GM18867 (cell line): ENCODE measurements around the gene AGTRAP.

Source experiments
- ATAC-seq: cut with Tn5 transposase; IDR thresholded peaks from one replicate; pipeline ENCODE4 v1.9.1; 2021; ENCODE audit warnings: mild to moderate bottlenecking, moderate library complexity; ENCODE audit not compliant: unreplicated experiment

Gene AGTRAP

GRCh38 chr1:11780380-11781147, 44.6 kb downstream of the AGTRAP start:
- no peak for ATAC-seq

- ATAC-seq: no peak
Observed at GRCh38 chr1:11781297-11781696, 45.4 kb downstream of the AGTRAP start.

DNA sequence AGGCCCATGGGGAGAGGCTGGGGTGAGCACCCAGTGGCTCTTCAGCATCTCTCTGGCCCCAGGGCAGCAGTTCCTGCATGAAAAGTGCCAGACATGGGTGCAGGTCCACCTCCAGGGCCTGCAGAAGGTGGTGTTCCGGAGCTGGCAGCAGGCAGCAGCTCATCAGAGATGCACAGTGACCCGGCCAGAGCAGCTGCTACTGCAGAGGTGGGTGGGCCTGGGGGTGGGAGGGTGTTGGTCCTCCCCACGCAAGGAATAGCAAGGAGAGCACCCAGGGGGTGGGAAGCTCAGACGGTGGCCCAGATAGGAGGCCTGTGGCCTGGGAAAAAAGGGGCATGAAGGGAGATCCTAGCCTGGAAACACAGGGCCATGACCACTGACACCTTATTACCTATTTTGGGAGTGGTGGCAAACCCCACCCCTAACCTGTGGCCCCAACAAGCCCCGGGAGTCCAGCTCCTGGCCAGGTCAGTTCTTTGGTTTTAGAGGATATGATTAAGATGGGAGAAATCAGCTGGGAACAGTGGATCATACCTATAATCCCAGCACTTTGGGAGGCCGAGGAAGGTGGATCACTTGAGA, 46.3 kb downstream of the AGTRAP start:
- no peak for ATAC-seq

DNA sequence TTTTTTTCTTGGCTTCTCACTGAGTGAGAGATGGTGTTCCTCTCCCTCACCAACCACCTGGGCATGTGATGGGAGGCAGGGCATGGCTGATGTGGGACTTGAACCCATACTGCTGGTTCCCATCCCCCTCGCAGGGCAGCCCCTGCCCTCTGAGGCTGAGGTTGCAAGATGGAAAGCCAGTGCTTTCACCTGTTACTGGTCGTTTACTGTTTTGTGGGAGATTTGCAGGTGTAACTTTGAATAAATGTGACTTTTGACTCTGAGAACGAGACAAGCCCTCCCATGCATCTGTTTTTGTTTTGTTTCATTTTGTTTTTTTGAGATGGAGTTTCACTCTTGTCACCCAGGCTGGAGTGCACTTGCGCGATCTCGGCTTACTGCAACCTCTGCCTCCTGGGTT, 47.6 kb downstream of the AGTRAP start:
- no peak for ATAC-seq

GRCh38 chr1:11784256-11784992, 48.5 kb downstream of the AGTRAP start:
- no peak for ATAC-seq

DNA sequence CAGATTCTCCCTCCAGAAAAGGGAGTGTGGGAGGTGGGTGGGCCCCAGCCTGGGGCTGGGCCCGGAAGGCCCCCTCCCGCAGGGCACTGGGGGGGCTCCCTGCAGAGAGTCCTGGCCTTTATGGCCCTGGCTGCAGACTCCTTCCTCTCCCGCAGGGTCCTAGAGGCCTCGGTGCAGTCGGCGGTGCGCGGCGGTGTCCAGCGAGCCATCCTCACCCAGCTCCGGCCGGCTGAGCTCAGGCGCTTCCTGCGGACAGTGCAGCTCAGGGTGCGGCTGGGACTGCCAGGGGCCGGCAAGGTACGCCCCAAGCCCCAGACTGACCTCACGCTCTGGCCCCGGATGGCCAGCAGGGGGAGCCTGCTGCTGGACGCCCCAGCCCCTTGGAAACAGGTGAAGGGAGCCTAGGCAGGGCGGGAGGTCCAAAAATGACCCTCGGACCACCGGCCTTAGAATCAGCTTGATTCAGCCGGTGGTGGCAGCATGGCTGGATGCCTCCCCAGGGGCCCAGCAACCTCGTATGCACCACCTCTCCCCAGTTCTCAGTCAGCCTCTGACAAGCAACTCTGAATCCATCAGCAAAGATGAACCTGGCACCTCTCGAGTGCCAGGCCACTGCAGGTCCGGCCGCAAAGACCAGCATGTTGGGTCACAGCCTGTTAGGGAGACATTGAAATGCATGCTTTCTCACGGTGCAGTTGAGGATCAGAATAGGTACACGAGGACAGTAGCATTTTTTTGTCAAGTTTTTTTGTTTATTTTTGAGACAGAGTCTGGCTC, 49.2 kb downstream of the AGTRAP start:
- ATAC-seq: no peak

DNA sequence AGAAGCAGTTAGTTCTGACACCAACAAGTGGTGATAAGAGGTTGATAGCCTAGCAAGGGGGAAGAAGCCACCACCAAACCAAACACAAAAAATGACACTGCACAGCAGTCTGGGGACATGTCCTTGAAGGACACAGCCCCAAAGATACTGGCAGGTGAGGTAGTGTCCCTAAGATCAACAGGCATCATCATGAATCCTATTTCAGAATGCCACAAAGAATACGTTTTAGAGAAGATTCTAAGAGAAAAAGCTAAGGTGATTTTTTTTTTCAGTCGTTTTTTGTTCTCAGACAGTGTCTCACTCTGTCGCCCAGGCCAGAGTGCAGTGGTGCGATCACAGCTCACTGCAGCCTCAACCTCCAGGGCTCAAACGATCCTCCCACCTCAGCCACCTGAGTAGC, 50.2 kb downstream of the AGTRAP start:
- no peak for ATAC-seq

- ATAC-seq: no peak
Observed at GRCh38 chr1:11787251-11787803, 51.4 kb downstream of the AGTRAP start.

GRCh38 chr1:11787804-11788436, 52.0 kb downstream of the AGTRAP start:
- no peak for ATAC-seq

GRCh38 chr1:11788549-11789053, 52.7 kb downstream of the AGTRAP start:
- no peak for ATAC-seq

DNA sequence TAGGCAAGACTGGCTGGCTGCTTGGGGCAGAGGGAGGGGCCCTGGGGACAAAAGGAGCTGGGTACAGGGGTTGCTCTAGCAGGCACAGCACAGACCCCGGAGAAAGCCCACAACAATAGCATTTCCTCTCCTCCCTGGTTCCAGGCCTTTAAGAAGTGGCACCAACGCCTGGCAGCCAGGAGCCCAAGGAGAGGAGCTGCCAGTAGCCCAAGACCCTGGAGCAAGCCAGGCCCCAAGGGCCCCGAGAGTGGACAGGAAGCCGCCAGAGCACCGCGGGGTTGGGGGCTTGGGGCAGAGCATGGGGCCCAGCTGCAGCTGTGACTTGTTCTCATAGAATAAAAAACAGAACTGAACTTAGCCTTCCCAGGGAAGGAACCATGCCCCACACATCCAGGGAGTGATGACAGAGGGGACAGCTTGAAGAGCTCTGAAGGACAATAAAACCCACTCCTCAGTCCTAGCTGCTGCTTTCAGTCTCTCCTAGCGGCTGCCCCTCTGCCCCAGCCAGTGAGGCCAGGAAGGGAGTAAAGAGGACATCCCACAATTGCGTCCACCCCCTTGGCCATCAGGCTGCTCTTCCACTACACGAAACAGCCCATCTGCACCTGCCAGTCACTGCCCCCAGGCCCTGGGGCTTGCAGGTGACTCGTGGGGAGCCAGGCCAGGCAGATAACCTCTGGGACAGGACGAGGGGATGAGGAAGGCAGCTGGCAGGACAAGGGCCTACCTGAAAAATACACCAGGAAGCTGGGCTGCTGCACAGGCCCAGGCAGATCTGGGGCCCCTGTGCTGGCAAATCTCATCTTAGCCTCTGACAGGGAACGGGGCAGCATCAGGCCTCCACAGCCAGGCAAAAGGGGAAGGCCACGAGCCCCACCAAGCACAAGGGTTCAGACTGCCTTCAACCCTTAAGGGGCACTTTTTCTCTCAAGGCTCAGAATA, 53.5 kb downstream of the AGTRAP start:
- no peak for ATAC-seq

- no peak for ATAC-seq
Observed at GRCh38 chr1:11790101-11790879, 54.4 kb downstream of the AGTRAP start.

DNA sequence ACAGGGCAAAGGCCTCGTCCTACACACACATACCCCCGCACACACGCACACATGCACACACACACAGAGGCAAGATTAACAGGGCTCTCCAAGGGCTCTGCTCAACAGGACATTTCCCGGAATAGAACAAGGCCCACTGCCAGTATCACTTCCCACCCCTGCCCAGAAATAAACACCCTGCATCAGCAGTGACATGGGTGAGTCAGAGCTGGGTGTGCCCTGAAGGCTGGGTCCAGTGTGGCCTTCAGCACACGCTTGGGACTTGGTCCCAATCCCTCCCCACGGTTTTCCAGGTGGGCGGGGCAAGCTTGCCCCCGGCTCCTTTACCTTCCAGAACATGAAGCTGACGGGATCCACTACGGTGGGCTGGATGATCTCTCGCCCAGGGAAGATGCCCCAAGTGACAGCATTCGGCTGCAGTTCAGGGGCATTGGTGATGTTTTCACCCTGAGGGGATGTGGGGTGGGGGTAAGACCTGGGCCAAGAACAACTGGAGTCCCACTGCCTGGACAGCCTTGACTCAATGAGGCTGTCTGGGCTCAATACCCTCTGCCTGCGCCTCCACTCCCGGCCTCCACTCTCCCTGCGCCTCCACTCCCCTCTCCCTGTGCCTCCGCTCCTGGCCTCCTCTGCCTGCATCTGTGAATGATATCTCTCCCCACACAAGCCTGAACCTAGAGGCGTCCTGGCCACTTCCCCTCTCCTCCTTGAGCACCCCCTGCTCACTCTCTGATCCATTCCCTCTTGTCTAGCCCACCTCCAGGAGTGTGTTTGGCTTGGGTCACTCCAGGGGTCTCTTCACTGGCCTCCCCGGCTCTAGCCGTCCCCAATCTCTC, 55.2 kb downstream of the AGTRAP start:
- no peak for ATAC-seq

DNA sequence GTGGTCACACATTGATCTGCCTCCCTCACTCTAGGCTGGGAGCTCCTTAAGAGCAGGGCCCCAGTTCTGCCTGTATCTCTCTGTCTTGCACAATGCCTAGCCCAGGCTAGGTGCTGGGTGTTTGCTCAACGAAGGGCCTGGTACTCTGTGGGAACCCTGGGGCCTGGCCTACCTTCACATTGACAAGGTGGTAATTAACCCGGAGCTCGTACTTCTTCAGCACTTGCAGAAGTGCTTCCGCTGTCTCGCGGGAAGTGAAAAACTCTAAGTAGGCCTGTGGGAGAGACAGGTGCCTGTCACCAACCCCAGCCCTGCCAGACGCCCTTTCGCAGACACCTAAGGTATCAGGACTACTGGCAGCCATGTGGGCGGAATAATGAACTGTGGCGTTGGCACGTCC, 56.2 kb downstream of the AGTRAP start:
- ATAC-seq: no peak

DNA sequence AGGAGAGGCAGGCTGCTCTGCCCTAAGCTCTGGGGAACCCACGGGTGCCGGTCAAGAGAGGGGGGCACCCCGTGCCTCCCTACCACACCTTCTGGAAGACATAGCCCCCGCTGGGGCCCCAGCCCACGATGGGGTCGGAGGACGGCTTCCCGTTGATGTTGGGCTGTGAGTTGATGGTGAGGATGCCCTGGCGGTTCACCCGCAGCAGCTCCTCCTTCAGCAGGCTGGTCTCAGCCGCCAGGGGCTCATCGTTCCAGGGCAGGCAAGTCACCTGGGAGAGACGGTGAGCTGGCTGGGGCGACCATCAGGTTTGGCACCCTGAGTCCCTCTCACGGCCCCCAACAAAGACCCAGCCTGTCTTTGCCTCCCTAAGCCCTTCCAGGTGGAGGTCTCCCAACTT, 57.9 kb downstream of the AGTRAP start:
- no peak for ATAC-seq

- ATAC-seq: no peak
Observed at GRCh38 chr1:11794446-11795237, 58.7 kb downstream of the AGTRAP start.
